Keratinocyte (primary cell): ENCODE results near the gene CTIF. TPM values are rescaled to one million over a fixed set of nuclear protein-coding genes. Genes with fewer than 3 reads are reported as not detected.
A peak's percentile ranks its signal among the peaks of the same experiment; 100 is the strongest.

Experiments used
- DNase-seq: peaks from one replicate; pipeline ENCODE4 v3.0.0-alpha.2; 2011; ENCODE audit warnings: low read depth, missing footprints, low spot score
- FAIRE-seq: peaks from 2 replicates; lab custom pipeline; 2011; peaks lifted over from hg19 to GRCh38; lab: Jason Lieb, UNC
- H2AFZ ChIP-seq: 2 replicates; pipeline ENCODE4 v1.6.0; 2012; ENCODE audit warnings: low read length, control low read depth, inconsistent platforms; ENCODE audit not compliant: control insufficient read depth
- H3K27ac ChIP-seq: 2 replicates; pipeline ENCODE4 v1.5.1; 2011; ENCODE audit warnings: low read length; ENCODE audit not compliant: control insufficient read depth, insufficient read depth
- H3K27me3 ChIP-seq: 3 replicates; pipeline ENCODE4 v1.6.0; 2011; ENCODE audit warnings: low read length; ENCODE audit not compliant: control insufficient read depth, insufficient read depth; ENCODE audit errors: extremely low read depth
- H3K36me3 ChIP-seq, 2 experiments: 2 replicates in 1 of 2; 3 replicates in 1 of 2; pipeline ENCODE4 v1.5.1; 2011; ENCODE audit warnings: low read length in 2 of 2, mild to moderate bottlenecking in 1 of 2; ENCODE audit not compliant: control insufficient read depth in 2 of 2, insufficient read depth in 2 of 2; ENCODE audit errors: extremely low read depth in 1 of 2
- H3K4me1 ChIP-seq: 3 replicates; pipeline ENCODE4 v1.5.1; 2011; ENCODE audit warnings: low read length; ENCODE audit not compliant: control insufficient read depth, insufficient read depth; ENCODE audit errors: extremely low read depth
- H3K4me2 ChIP-seq: 3 replicates; pipeline ENCODE4 v1.6.0; 2011; ENCODE audit warnings: low read depth, low read length; ENCODE audit not compliant: control insufficient read depth, insufficient read depth; ENCODE audit errors: extremely low read depth
- H3K4me3 ChIP-seq, 3 experiments: fragments of 200-600 bp in 1 of 3; sonication (generic) in 1 of 3; 2 replicates in 2 of 3; 3 replicates in 1 of 3; pipeline ENCODE4 v1.5.1; 2011 to 2016; ENCODE audit warnings: low read length in 3 of 3, mild to moderate bottlenecking in 3 of 3, control low read depth in 2 of 3, inconsistent platforms in 1 of 3, low read depth in 1 of 3, mixed read lengths in 1 of 3, mixed run types in 1 of 3, moderate library complexity in 1 of 3; ENCODE audit not compliant: control insufficient read depth in 2 of 3, insufficient read depth in 2 of 3; ENCODE audit errors: extremely low read depth in 1 of 3
- H3K79me2 ChIP-seq: 2 replicates; pipeline ENCODE4 v1.6.0; 2012; ENCODE audit warnings: low read length; ENCODE audit not compliant: control insufficient read depth, insufficient read depth
- H3K9ac ChIP-seq: 3 replicates; pipeline ENCODE4 v1.6.0; 2011; ENCODE audit warnings: low read length; ENCODE audit not compliant: control insufficient read depth, insufficient read depth; ENCODE audit errors: extremely low read depth
- H3K9me1 ChIP-seq: 3 replicates; pipeline ENCODE4 v1.6.0; 2011; ENCODE audit warnings: low read length; ENCODE audit not compliant: control insufficient read depth, insufficient read depth; ENCODE audit errors: extremely low read depth
- H3K9me3 ChIP-seq: 2 replicates; pipeline ENCODE4 v1.5.1; 2012; ENCODE audit warnings: low read depth, low read length; ENCODE audit not compliant: control insufficient read depth
- H4K20me1 ChIP-seq: 3 replicates; pipeline ENCODE4 v1.6.0; 2011; ENCODE audit warnings: low read length; ENCODE audit not compliant: control insufficient read depth, insufficient read depth; ENCODE audit errors: extremely low read depth
- EZH2 ChIP-seq: IDR thresholded peaks from one replicate; pipeline ENCODE4 v1.6.1; 2012; ENCODE audit warnings: inconsistent platforms, mild to moderate bottlenecking, low read length, moderate library complexity
- dilution Hi-C: fragments of 300-500 bp; cut with MboI; formaldehyde crosslinking; loops from one replicate; pipeline ENCODE4 v1.7.0; 2020; ENCODE audit warnings: low sequenced_read_pairs; ENCODE audit not compliant: extremely low pct_ligation_motif_present
- polyA plus RNA-seq, 5 experiments: library from polyadenylated mRNA; depleted of rRNA in 3 of 5; stranded (reverse) in 3 of 5; stranded (forward) in 1 of 5; unstranded in 1 of 5; fragments of >200 nt; gene quantifications; 1 replicate in 1 of 5; 2 replicates in 3 of 5; 3 replicates in 1 of 5; pipeline versions ENCODE4 v1.2.1 to v1.2.3, GENCODE V29; 2011 to 2012; ENCODE audit warnings: missing spikeins in 2 of 5, low read depth in 1 of 5, low replicate concordance in 1 of 5
- TF ChIP-seq, protein P1 (sequence below), 3 experiments: IDR thresholded peaks in 1 of 3; conservative IDR thresholded peaks in 1 of 3; optimal IDR thresholded peaks in 1 of 3; 2 replicates in 2 of 3; 3 replicates in 1 of 3; pipeline versions ENCODE3 to v1.5.1; 2011; ENCODE audit warnings: low read length in 3 of 3, mild to moderate bottlenecking in 3 of 3, moderate library complexity in 2 of 3, control low read depth in 1 of 3, inconsistent platforms in 1 of 3; ENCODE audit not compliant: insufficient read depth in 2 of 3; ENCODE audit errors: extremely low read depth in 1 of 3

The CTIF gene
- polyA plus RNA-seq, 1 donor (not counting 4 experiments of a cell fraction or from before 2014, with no cell fraction given), result 15.0 TPM

DNA sequence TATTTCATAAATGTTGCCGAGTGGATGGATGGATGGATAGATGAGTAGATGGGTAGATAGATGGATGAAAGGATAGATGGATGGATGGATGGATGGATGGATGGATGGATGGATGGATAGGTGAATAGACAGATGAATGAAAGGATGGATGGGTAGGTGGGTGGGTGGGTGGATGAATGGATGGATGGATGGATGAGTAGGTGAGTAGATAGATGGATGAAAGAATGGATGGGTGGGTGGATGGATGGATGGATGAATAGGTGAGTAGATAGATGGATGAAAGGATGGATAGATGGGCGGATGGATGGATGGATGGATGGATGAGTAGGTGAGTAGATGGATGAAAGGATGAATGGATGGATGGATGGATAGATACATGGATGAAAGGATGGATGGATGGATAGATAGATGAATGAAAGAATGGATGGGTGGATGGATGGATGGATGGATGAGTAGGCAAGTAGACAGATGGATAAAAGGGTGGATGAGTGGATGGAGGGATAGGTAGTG, 307.6 kb downstream of the CTIF start:
- TF ChIP-seq EZH2, result no peak
- peaks cover 20% of the 10 kb centered on the region for H3K4me1 ChIP-seq
- dilution Hi-C loops, result no loop called here
- no peaks in the 10 kb centered on the region for H3K9me3 ChIP-seq
- H3K4me2 ChIP-seq, result no peak overlapping the region
- no peak overlapping the region for H3K4me3 ChIP-seq
- H3K27ac ChIP-seq, result no peak overlapping the region
- no peak for DNase-seq
- H3K79me2 ChIP-seq, result no peaks in the 10 kb centered on the region
- no peaks in the 10 kb centered on the region for H3K9me1 ChIP-seq
- H3K9ac ChIP-seq, result no peak overlapping the region
- no peak overlapping the region for H2AFZ ChIP-seq
- no peaks in the 10 kb centered on the region for H4K20me1 ChIP-seq
- H3K36me3 ChIP-seq, result peaks cover 0 to 1% of the 10 kb centered on the region in 2 experiments
- H3K27me3 ChIP-seq, result no peaks in the 10 kb centered on the region
- no peak for FAIRE-seq

DNA sequence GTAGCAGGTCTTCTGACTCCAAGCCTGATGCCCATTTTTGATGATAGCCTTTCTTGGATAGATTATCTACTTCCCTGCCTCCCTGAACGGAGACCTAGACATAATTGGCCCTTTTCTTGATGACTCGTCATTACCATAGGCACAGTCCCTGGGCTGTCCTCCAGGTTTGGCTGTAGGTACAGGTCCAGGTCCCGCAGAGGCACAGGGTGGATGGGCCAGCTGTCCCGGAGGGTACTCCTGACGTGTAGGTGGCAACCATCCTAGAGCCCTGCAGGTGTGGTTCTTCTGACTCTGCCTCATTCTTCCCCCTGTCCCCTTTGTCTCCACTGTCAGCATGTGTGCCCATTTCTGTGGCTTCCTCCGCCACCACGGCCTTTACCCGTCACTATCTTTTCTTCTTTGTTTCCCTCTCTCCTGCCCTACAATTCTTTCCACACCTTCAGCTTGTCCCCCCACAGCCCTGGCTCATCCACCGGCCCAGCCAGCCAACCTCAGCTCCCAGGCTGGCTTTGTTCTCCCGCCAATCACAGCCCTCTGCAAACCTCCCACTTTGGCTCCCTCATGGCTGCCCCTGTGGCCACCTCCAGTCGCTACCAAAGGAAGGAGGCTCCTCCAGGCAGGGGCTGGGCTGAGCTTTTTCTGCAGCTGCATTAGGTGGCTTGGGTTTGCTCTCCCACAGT, 309.1 kb downstream of the CTIF start:
- peak overlapping the region; percentile 67 for H3K4me2 ChIP-seq
- H3K36me3 ChIP-seq, result peaks cover 0 to 1% of the 10 kb centered on the region in 2 experiments
- no peak overlapping the region for H3K4me3 ChIP-seq
- dilution Hi-C loops, result no loop called here
- H3K27ac ChIP-seq, result peak overlapping the region; percentile 45
- peak overlapping the region; percentile 35 for H3K9ac ChIP-seq
- H2AFZ ChIP-seq, result no peak overlapping the region
- DNase-seq, result no peak
- no peaks in the 10 kb centered on the region for H3K79me2 ChIP-seq
- H3K27me3 ChIP-seq, result no peaks in the 10 kb centered on the region
- TF ChIP-seq, protein P1, sequence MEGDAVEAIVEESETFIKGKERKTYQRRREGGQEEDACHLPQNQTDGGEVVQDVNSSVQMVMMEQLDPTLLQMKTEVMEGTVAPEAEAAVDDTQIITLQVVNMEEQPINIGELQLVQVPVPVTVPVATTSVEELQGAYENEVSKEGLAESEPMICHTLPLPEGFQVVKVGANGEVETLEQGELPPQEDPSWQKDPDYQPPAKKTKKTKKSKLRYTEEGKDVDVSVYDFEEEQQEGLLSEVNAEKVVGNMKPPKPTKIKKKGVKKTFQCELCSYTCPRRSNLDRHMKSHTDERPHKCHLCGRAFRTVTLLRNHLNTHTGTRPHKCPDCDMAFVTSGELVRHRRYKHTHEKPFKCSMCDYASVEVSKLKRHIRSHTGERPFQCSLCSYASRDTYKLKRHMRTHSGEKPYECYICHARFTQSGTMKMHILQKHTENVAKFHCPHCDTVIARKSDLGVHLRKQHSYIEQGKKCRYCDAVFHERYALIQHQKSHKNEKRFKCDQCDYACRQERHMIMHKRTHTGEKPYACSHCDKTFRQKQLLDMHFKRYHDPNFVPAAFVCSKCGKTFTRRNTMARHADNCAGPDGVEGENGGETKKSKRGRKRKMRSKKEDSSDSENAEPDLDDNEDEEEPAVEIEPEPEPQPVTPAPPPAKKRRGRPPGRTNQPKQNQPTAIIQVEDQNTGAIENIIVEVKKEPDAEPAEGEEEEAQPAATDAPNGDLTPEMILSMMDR (optimal IDR thresholded peaks at IDR 0.05 in 1 of 3, IDR thresholded peaks at IDR 0.05 in 1 of 3, conservative IDR thresholded peaks at IDR 0.05 in 1 of 3; ENCODE audit: extremely low read depth in 1 of 3, insufficient read depth in 2 of 3, low read length in 3 of 3), result no peak
- TF ChIP-seq EZH2, result no peak
- no peaks in the 10 kb centered on the region for H3K9me3 ChIP-seq
- no peaks in the 10 kb centered on the region for H4K20me1 ChIP-seq
- peak; percentile 62 for FAIRE-seq
- peaks cover 20% of the 10 kb centered on the region for H3K4me1 ChIP-seq
- H3K9me1 ChIP-seq, result no peaks in the 10 kb centered on the region
